HG02840 (cell line): Measurements from ENCODE around the gene LASP1NB.
"Not testable (repeated sequence)": the region's sequence is repeated elsewhere in the genome, so short reads cannot be mapped to it uniquely, and the experiment has no call there.

Experiments used
- ATAC-seq: cut with Tn5 transposase; IDR thresholded peaks from one replicate; pipeline ENCODE4 v1.9.1; 2021; ENCODE audit warnings: mild to moderate bottlenecking, moderate library complexity, moderate number of reproducible peaks; ENCODE audit not compliant: unreplicated experiment, low FRiP score

Gene LASP1NB

DNA sequence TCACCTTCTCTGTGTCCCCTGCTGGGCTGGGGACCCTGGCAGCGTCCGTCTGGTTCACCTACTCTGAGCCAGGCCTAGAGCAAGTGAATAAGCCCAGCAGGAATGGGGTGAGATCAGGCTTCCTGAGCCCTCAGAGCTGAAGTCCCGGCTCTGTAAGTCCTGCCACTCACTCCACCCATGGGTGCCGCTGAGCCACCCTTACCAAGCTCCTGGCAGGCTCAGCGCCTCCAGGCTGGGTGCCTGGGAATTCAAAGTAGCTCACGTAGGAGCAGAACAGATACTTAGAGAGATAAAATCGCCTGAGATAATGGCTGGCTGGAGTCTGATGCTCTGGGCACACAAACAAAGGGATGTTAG lies 9.8 kb upstream of the LASP1NB start:
- no peak for ATAC-seq

DNA sequence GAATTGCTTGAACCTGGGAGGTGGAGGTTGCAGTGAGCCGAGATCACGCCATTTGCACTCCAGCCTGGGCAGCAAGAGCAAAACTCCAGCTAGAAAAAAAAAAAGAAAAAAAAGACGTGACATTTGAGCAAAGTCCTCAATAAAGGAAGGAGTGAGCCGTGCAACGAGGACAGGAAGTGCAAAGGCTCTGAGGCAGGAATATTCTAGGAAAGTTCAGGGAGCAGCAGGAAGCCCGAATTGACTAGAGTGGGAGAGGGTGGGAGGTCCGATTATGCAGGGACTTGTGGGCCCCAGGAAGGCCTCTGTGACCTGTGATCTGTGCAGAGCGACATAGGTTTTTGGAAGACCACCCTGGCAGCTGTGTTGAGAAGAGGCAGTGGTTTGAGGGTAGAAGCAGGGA lies 8.6 kb upstream of the LASP1NB start:
- no peak for ATAC-seq

GRCh38 chr17:38917259-38917658 lies 8.2 kb upstream of the LASP1NB start:
- ATAC-seq, result no peak

DNA sequence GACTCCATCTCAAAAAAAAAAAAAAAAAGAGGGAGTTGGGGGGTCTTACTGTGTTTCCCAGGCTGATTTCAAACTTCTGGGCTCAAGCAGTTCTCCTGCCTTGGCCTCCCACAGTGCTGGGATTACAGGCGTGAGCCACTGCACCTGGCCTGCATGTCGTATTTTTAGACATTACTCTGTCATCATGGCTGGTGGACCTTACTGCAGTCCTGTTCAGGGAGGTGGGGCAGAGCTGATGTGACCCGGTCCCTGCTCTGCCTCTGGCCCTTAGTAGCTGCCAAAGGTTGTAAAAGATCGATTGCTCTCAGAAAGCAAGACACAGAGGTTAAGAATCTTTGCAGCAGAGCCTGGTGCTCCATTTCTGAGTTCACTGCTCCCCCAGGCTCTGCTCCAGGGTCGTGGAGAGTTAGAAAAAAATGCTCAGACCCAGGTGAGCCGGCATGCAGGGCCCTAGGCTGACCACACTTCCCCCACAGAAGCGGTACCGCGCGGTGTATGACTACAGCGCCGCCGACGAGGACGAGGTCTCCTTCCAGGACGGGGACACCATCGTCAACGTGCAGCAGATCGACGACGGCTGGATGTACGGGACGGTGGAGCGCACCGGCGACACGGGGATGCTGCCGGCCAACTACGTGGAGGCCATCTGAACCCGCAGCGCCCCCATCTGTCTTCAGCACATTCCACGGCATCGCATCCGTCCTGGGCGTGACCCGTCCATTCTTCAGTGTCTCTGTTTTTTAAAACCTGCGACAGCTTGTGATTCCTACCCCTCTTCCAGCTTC lies 7.1 kb upstream of the LASP1NB start:
- ATAC-seq, result no peak

- no peak for ATAC-seq
Measured at GRCh38 chr17:38918916-38919315, 6.5 kb upstream of the LASP1NB start.

DNA sequence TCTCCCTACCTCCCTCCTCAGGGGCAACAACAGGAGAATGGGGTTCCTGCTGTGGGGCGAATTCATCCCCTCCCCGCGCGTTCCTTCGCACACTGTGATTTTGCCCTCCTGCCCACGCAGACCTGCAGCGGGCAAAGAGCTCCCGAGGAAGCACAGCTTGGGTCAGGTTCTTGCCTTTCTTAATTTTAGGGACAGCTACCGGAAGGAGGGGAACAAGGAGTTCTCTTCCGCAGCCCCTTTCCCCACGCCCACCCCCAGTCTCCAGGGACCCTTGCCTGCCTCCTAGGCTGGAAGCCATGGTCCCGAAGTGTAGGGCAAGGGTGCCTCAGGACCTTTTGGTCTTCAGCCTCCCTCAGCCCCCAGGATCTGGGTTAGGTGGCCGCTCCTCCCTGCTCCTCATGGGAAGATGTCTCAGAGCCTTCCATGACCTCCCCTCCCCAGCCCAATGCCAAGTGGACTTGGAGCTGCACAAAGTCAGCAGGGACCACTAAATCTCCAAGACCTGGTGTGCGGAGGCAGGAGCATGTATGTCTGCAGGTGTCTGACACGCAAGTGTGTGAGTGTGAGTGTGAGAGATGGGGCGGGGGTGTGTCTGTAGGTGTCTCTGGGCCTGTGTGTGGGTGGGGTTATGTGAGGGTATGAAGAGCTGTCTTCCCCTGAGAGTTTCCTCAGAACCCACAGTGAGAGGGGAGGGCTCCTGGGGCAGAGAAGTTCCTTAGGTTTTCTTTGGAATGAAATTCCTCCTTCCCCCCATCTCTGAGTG lies 5.9 kb upstream of the LASP1NB start:
- no peak for ATAC-seq

DNA sequence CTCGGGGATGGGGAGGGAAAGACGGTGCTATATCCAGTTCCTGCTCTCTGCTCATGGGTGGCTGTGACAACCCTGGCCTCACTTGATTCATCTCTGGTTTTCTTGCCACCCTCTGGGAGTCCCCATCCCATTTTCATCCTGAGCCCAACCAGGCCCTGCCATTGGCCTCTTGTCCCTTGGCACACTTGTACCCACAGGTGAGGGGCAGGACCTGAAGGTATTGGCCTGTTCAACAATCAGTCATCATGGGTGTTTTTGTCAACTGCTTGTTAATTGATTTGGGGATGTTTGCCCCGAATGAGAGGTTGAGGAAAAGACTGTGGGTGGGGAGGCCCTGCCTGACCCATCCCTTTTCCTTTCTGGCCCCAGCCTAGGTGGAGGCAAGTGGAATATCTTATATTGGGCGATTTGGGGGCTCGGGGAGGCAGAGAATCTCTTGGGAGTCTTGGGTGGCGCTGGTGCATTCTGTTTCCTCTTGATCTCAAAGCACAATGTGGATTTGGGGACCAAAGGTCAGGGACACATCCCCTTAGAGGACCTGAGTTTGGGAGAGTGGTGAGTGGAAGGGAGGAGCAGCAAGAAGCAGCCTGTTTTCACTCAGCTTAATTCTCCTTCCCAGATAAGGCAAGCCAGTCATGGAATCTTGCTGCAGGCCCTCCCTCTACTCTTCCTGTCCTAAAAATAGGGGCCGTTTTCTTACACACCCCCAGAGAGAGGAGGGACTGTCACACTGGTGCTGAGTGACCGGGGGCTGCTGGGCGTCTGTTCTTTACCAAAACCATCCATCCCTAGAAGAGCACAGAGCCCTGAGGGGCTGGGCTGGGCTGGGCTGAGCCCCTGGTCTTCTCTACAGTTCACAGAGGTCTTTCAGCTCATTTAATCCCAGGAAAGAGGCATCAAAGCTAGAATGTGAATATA lies 4.8 kb upstream of the LASP1NB start:
- ATAC-seq, result no peak

- no peak for ATAC-seq
Measured at GRCh38 chr17:38921756-38922411, 3.5 kb upstream of the LASP1NB start.

GRCh38 chr17:38922538-38923297 lies 2.7 kb upstream of the LASP1NB start:
- no peak for ATAC-seq

DNA sequence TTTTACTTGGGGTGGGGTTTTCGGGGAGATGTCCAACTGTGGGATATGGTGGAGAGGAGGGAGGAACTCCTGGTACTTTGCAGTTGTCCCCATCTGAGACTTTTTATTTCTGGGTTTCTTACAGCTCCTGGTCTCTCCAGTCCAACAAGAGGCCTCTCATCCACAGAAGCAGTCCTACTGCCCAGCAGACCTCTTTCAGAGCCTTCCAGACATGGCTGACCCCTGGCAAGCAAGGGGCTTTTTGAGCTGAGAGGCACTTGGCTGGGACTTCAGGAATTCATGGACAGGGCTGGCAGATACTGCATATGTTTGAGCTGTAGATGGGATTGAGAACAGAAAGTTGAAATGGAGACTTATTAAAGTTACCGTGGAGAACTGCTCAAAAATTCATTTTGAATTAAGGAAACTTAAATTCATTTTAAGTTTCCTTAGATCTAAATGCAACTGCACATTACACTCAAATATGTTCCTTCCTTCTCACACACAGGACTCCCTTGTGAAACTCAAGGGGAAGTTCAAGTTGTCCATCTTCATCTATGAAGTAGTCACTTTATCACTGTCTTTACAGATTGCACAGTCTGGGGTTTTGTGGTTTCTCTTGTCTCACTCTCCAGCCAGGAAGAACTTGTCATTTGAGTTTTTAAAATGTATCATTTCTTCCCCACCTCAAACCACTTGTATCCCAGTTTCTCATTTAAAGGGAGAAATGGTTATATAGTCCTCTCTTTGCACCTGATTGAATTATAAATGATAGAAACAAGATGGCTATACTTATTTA lies 1.1 kb downstream of the LASP1NB start:
- no peak for ATAC-seq

- ATAC-seq, result not testable (repeated sequence)
Measured at GRCh38 chr17:38930782-38931181, 5.4 kb downstream of the LASP1NB start.

DNA sequence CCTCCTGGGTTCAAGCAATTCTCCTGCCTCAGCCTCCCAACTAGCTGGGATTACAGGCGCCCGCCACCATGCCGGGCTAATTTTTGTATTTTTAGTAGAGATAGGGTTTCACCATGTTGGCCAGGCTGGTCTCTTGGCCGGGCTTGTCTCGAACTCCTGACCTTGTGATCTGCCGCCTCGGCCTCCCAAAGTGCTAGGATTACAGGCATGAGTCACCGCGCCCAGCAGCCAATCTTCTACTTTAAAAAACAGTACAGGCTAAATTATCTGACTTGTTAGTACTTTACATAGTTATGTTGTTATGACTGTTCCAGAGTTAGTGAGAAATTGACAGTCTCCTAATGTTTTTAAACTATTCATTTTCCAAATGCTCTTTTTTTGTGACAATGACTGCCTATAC lies 8.5 kb downstream of the LASP1NB start:
- not testable (repeated sequence) for ATAC-seq

GRCh38 chr17:38939987-38940386 lies 14.6 kb downstream of the LASP1NB start:
- no peak for ATAC-seq

DNA sequence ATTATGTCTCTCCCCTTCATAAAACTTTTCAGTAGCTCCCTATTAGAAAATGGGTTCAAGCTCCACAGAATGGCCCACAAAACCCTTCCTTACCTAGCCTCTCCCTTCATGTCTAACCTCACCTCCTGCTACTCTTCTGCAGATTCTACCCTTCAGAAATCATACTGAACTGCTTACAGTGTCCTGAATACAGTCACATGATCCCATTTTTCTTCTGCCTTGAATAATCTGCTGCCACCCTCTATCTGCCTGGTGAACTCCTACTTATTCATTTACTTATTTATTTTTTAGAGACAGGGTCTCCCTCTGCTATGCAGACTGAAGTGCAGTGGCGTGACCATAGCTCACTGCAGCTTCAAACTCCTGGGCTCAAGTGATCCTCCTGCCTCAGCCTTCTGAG lies 15.0 kb downstream of the LASP1NB start:
- no peak for ATAC-seq

- ATAC-seq, result no peak
Measured at GRCh38 chr17:38942696-38943334, 17.4 kb downstream of the LASP1NB start.

DNA sequence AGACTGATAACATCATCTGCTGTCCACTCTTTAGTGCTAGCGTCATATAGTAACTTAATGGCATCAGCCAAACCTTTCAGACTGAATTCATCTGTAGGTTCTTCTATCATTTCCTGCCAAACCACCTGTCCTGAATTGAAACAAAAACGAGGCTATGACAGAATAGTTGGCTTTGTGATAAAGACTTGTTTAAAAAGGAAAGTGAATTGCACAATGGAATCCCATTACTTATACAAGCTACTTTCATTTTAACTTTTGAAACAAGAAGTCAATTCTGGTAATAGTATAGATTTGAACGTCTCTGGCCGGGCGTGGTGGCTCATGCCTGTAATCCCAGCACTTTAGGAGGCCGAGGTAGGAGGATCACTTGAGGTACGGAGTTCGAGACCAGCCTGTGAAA lies 18.2 kb downstream of the LASP1NB start:
- ATAC-seq, result no peak

GRCh38 chr17:38947189-38947588 lies 21.8 kb downstream of the LASP1NB start:
- no peak for ATAC-seq

- not testable (repeated sequence) for ATAC-seq
Measured at GRCh38 chr17:38953800-38954199, 28.4 kb downstream of the LASP1NB start.
